ENCODE data around the gene KCNQ1OT1.

The KCNQ1OT1 gene

GRCh38 chr11:2561696-2562581, 137.9 kb downstream of the KCNQ1OT1 start:
- no peak overlapping the region for H3K4me3 ChIP-seq (ENCODE audit: low read depth in 1 of 2, low read length in 1 of 2)
- H3K27ac ChIP-seq, result no peak overlapping the region
- no peak for TF ChIP-seq CTCF (IDR thresholded peaks at IDR 0.05)
- no peaks in the 10 kb centered on the region for H3K27me3 ChIP-seq
- no peaks in the 10 kb centered on the region for H3K36me3 ChIP-seq
- peaks cover 0 to 4% of the 10 kb centered on the region in 2 experiments for H3K4me1 ChIP-seq (ENCODE audit: control insufficient read depth in 1 of 2, insufficient read depth in 1 of 2, low read depth in 1 of 2, low read length in 1 of 2)
- H3K9me3 ChIP-seq, result no peaks in the 10 kb centered on the region

GRCh38 chr11:2559527-2560311, 140.1 kb downstream of the KCNQ1OT1 start:
- no peak overlapping the region for H3K27ac ChIP-seq
- no peak for TF ChIP-seq CTCF (IDR thresholded peaks at IDR 0.05)

GRCh38 chr11:2558861-2559526, 140.8 kb downstream of the KCNQ1OT1 start:
- no peak overlapping the region for H3K27ac ChIP-seq
- H3K27me3 ChIP-seq, result no peaks in the 10 kb centered on the region
- H3K4me3 ChIP-seq (ENCODE audit: low read depth in 1 of 2, low read length in 1 of 2), result no peak overlapping the region
- H3K4me1 ChIP-seq (ENCODE audit: control insufficient read depth in 1 of 2, insufficient read depth in 1 of 2, low read depth in 1 of 2, low read length in 1 of 2), result peaks cover 0 to 4% of the 10 kb centered on the region in 2 experiments
- H3K9me3 ChIP-seq, result no peaks in the 10 kb centered on the region
- no peaks in the 10 kb centered on the region for H3K36me3 ChIP-seq
- no peak for TF ChIP-seq CTCF (IDR thresholded peaks at IDR 0.05)

More at GRCh38 chr11:2559527-2560311, 140.1 kb downstream of the KCNQ1OT1 start:
- Histone ChIP-seq H3K9me3 (no peaks in the 10 kb centered on the region), H3K27me3 (no peaks in the 10 kb centered on the region), H3K4me3 (ENCODE audit: low read depth in 1 of 2, low read length in 1 of 2) (no peak overlapping the region), H3K36me3 (no peaks in the 10 kb centered on the region), H3K4me1 (ENCODE audit: control insufficient read depth in 1 of 2, insufficient read depth in 1 of 2, low read depth in 1 of 2, low read length in 1 of 2) (peaks cover 0 to 4% of the 10 kb centered on the region in 2 experiments)

GRCh38 chr11:2558397-2558796, 141.4 kb downstream of the KCNQ1OT1 start:
- Histone ChIP-seq H3K36me3 (no peaks in the 10 kb centered on the region), H3K27ac (no peak overlapping the region), H3K27me3 (no peaks in the 10 kb centered on the region), H3K9me3 (no peaks in the 10 kb centered on the region), H3K4me3 (ENCODE audit: low read depth in 1 of 2, low read length in 1 of 2) (no peak overlapping the region), H3K4me1 (ENCODE audit: control insufficient read depth in 1 of 2, insufficient read depth in 1 of 2, low read depth in 1 of 2, low read length in 1 of 2) (peaks cover 0 to 4% of the 10 kb centered on the region in 2 experiments)
- TF ChIP-seq CTCF (IDR thresholded peaks at IDR 0.05), result no peak
